ENCODE data around the gene SYNE2.

Gene SYNE2

DNA sequence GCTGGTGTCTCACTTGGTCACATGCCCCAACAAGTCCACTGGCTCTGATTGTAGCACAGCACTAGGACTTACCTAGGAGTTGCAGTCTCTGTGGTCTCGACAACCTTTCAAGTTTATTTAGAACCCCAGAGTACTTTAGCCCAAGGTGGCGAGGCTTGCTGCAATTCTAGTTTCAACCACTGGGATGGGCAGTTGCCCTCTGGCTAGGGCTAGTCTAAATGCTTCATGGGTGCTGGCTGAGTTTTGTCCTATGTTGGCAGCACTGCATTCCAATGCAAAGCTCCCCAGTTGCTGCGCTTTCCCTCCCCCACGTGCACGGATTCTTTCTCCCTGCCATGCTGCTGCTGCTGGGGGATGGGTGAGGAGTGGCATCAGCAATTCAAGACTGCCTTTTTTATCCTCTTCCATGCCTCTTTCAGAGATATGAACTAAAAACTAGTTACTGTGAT is 207.9 kb downstream of the SYNE2 start:
- TF ChIP-seq, protein P1, sequence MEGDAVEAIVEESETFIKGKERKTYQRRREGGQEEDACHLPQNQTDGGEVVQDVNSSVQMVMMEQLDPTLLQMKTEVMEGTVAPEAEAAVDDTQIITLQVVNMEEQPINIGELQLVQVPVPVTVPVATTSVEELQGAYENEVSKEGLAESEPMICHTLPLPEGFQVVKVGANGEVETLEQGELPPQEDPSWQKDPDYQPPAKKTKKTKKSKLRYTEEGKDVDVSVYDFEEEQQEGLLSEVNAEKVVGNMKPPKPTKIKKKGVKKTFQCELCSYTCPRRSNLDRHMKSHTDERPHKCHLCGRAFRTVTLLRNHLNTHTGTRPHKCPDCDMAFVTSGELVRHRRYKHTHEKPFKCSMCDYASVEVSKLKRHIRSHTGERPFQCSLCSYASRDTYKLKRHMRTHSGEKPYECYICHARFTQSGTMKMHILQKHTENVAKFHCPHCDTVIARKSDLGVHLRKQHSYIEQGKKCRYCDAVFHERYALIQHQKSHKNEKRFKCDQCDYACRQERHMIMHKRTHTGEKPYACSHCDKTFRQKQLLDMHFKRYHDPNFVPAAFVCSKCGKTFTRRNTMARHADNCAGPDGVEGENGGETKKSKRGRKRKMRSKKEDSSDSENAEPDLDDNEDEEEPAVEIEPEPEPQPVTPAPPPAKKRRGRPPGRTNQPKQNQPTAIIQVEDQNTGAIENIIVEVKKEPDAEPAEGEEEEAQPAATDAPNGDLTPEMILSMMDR (IDR thresholded peaks at IDR 0.05; ENCODE audit: low read depth, low read length): peak; percentile 70
- no peaks in the 10 kb centered on the region for H3K9me3 ChIP-seq
- no peaks in the 10 kb centered on the region for H3K27me3 ChIP-seq
- H3K4me1 ChIP-seq: 0 out of 2 replicates have a peak, but pooled peaks cover 3% of the 10 kb centered on the region
- peak; percentile 33 for DNase-seq
- H3K36me3 ChIP-seq: no peaks in the 10 kb centered on the region
- H3K4me3 ChIP-seq (ENCODE audit: low read depth, low read length): no peak overlapping the region

DNA sequence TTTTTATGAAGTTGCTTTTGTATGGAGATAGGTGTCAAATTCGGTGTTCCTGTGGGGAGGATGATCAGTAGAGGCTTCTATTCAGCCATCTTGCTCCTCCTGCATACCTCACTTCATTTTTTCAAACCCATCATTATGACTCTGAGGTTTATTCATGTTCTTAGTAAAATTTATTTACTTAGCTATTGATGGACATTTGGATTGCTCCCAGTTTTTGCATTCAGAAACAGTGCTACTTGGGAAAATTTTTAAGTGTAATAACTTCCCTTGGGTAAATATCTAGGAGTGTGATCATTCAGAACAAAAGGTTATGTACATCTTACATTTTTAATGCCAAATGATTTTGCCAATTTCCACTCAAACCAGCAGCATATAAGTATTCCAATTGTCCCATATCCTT is 208.3 kb downstream of the SYNE2 start:
- TF ChIP-seq, protein P1 (IDR thresholded peaks at IDR 0.05; ENCODE audit: low read depth, low read length): no peak
- Histone ChIP-seq H3K9me3 (no peaks in the 10 kb centered on the region), H3K36me3 (no peaks in the 10 kb centered on the region), H3K4me3 (ENCODE audit: low read depth, low read length) (no peak overlapping the region), H3K4me1 (0 out of 2 replicates have a peak, but pooled peaks cover 3% of the 10 kb centered on the region), H3K27me3 (no peaks in the 10 kb centered on the region)
- DNase-seq: no peak

DNA sequence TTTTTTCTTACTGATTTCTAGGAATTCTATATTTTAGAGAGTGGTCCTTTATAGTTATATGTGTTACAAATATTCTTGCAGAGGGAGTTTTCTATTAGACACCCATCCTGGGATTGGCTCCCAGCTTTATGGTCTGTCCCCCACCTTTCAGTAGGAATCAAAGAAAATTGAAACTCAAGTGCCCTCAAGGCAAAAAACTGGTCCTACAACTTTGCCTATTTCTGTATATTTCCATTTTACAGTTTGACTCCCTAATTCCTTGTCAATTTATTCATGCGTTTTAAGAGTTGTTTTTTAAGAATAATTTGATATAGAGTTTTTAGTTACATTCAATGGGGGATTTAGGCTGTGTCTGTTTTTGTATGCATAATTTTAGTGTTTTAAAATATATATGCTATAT is 208.9 kb downstream of the SYNE2 start:
- DNase-seq: no peak
- H3K9me3 ChIP-seq: no peaks in the 10 kb centered on the region
- H3K36me3 ChIP-seq: no peaks in the 10 kb centered on the region
- H3K4me3 ChIP-seq (ENCODE audit: low read depth, low read length): no peak overlapping the region
- TF ChIP-seq, protein P1 (IDR thresholded peaks at IDR 0.05; ENCODE audit: low read depth, low read length): no peak
- no peaks in the 10 kb centered on the region for H3K27me3 ChIP-seq
- H3K4me1 ChIP-seq: 0 out of 2 replicates have a peak, but pooled peaks cover 3% of the 10 kb centered on the region

DNA sequence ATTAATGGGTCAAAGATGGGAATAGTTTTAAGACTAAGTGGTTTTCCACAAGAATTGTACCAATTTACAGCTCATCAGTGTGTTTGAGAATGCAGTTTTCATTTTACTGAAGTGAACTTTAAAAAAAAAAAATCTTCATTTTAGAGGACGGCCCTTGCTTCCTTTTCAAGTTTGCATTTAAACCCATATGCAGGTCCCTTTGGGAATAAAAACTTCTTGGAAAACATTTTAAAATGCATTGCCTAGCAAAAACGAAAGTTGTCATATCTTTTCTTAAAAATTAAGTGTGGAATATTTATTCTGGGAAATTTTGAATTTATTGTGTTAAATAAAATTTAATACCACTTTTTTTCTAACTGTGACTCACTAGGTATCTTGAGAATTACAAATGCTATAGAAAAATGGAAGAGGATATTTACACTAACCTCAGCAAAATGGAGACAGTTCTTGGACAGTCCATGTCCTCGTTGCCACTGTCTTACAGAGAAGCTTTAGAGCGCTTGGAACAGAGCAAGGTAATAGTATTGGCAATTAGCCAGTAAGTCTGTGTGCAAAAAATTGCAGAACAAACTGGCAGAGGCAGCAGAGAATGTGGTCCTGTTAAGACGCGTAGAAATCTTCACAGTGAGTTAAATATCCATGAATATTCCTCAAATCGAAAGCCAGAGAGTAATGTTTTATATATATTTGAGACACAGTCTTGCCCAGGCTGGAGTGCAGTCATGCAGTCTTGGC is 209.7 kb downstream of the SYNE2 start:
- H3K4me3 ChIP-seq (ENCODE audit: low read depth, low read length): no peak overlapping the region
- no peaks in the 10 kb centered on the region for H3K27me3 ChIP-seq
- TF ChIP-seq, protein P1 (IDR thresholded peaks at IDR 0.05; ENCODE audit: low read depth, low read length): no peak

DNA sequence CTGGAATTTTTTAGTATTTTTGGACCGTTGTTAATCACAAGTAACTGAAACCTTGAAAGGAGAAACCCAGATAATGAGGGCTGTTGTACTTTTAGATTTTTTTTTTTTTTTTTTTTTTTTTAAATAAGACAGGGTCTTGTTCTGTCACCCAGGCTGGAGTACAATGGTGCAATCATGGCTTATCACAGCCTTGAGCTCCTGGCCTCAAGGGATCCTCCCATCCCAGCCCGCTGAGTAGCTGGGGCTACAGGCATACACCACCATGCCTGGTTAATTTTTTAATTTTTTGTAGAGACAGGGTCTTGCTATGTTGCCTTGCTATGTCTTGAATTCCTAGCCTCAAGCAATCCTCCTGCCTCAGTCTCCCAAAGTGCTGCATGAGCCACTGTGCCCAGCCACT is 211.6 kb downstream of the SYNE2 start:
- H3K9me3 ChIP-seq: no peaks in the 10 kb centered on the region
- H3K27me3 ChIP-seq: no peaks in the 10 kb centered on the region
- H3K4me3 ChIP-seq (ENCODE audit: low read depth, low read length): no peak overlapping the region
- H3K36me3 ChIP-seq: no peaks in the 10 kb centered on the region
- 0 out of 2 replicates have a peak, but pooled peaks cover 3% of the 10 kb centered on the region for H3K4me1 ChIP-seq
- TF ChIP-seq, protein P1 (IDR thresholded peaks at IDR 0.05; ENCODE audit: low read depth, low read length): no peak
- no peak for DNase-seq

More for the DNA sequence above, 209.7 kb downstream of the SYNE2 start:
- 0 out of 2 replicates have a peak, but pooled peaks cover 3% of the 10 kb centered on the region for H3K4me1 ChIP-seq
- H3K9me3 ChIP-seq: no peaks in the 10 kb centered on the region
- DNase-seq: no peak
- H3K36me3 ChIP-seq: no peaks in the 10 kb centered on the region
